ENCODE results near the gene KRTAP5-8. TPM values are rescaled to one million over a fixed set of nuclear protein-coding genes. Genes with fewer than 3 reads are reported as not detected.

KRTAP5-8 gene
- total RNA-seq, 1 experiment from 2014 or later: not detected

DNA sequence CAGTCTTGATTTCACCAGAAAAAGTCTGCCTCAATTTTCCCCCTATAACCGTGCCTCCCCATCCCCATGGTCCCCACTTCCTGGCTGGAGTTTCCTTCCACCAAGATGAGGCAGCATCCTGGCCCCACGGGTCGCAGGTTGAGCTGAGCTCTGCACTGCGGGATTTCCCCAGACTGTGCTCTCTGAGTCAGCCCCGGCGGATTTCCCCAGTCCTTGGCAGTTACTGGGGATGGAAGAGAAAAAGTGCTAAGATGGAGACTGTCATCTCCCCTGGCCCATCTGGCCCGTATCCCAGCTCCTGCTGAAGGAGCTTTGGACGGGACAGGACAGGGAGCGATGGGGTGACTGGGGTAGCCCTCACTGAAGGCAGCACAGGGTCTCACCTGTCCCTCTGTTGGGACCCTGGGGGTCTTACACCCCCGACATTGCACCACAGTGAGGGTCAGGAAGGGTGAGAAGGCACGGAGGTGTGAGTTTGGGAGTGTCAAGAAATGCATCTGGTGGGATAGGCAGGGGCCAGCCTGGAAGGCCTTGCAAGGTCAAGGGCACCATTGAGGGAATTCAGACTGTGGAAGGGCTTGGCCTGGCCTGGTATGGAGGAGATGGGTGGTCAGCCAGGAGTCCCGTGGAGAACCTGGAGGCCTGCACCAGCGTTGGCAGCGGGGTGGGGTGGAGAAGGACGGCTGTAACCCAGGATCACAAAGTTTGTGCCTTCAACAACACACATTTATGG is 48.3 kb upstream of the KRTAP5-8 start:
- Histone ChIP-seq H3K9me3 (ENCODE audit: control insufficient read depth, insufficient read depth, low read depth, low read length) (no peaks in the 10 kb centered on the region), H3K36me3 (ENCODE audit: control insufficient read depth, insufficient read depth, low read length) (no peaks in the 10 kb centered on the region), H3K4me3 (ENCODE audit: low read depth in 2 of 2, low read length in 2 of 2) (no peak overlapping the region), H3K4me1 (ENCODE audit: control insufficient read depth, insufficient read depth, low read length) (peaks cover 10% of the 10 kb centered on the region; the same call in 1 of the 2 replicates), H3K27me3 (ENCODE audit: control insufficient read depth, insufficient read depth, low read length) (no peaks in the 10 kb centered on the region), H3K27ac (ENCODE audit: low read length) (no peak overlapping the region)
- intact Hi-C loops (cut with micrococcal nuclease; ENCODE audit: unreplicated experiment): no loop called here
- TF ChIP-seq, protein P1, sequence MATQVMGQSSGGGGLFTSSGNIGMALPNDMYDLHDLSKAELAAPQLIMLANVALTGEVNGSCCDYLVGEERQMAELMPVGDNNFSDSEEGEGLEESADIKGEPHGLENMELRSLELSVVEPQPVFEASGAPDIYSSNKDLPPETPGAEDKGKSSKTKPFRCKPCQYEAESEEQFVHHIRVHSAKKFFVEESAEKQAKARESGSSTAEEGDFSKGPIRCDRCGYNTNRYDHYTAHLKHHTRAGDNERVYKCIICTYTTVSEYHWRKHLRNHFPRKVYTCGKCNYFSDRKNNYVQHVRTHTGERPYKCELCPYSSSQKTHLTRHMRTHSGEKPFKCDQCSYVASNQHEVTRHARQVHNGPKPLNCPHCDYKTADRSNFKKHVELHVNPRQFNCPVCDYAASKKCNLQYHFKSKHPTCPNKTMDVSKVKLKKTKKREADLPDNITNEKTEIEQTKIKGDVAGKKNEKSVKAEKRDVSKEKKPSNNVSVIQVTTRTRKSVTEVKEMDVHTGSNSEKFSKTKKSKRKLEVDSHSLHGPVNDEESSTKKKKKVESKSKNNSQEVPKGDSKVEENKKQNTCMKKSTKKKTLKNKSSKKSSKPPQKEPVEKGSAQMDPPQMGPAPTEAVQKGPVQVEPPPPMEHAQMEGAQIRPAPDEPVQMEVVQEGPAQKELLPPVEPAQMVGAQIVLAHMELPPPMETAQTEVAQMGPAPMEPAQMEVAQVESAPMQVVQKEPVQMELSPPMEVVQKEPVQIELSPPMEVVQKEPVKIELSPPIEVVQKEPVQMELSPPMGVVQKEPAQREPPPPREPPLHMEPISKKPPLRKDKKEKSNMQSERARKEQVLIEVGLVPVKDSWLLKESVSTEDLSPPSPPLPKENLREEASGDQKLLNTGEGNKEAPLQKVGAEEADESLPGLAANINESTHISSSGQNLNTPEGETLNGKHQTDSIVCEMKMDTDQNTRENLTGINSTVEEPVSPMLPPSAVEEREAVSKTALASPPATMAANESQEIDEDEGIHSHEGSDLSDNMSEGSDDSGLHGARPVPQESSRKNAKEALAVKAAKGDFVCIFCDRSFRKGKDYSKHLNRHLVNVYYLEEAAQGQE (IDR thresholded peaks at IDR 0.05; ENCODE audit: insufficient read depth in 1 of 2, low read depth in 2 of 2, low read length in 1 of 2): no peak
- TF ChIP-seq TCF7L2 (IDR thresholded peaks at IDR 0.05; ENCODE audit: low read depth, low read length): no peak
- TF ChIP-seq POLR2AphosphoS5 (IDR thresholded peaks at IDR 0.05; ENCODE audit: low read depth, low read length): no peak
- TF ChIP-seq, protein P2, sequence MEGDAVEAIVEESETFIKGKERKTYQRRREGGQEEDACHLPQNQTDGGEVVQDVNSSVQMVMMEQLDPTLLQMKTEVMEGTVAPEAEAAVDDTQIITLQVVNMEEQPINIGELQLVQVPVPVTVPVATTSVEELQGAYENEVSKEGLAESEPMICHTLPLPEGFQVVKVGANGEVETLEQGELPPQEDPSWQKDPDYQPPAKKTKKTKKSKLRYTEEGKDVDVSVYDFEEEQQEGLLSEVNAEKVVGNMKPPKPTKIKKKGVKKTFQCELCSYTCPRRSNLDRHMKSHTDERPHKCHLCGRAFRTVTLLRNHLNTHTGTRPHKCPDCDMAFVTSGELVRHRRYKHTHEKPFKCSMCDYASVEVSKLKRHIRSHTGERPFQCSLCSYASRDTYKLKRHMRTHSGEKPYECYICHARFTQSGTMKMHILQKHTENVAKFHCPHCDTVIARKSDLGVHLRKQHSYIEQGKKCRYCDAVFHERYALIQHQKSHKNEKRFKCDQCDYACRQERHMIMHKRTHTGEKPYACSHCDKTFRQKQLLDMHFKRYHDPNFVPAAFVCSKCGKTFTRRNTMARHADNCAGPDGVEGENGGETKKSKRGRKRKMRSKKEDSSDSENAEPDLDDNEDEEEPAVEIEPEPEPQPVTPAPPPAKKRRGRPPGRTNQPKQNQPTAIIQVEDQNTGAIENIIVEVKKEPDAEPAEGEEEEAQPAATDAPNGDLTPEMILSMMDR (IDR thresholded peaks at IDR 0.05): no peak
- TF ChIP-seq SIN3A (IDR thresholded peaks at IDR 0.05; ENCODE audit: borderline replicate concordance, insufficient read depth, low read depth, low read length): no peak
- in situ Hi-C loops (cut with HindIII; ENCODE audit: low pct_unique_long_range_greater_than_20kb, low sequenced_read_pairs): no loop called here
- POLR2A ChIA-PET: interaction anchor here (0.6 kb wide), 1 partner anchor 37 kb away, joined by 6 read pairs; the partner anchor contains the start of gene NADSYN1
- BruUV-seq (replicated peaks): no TSS peak
- peak; percentile 84 for ATAC-seq
- CTCF ChIA-PET: no interaction called here
- DNase-seq (ENCODE audit: low read depth, low spot score): no peak

DNA sequence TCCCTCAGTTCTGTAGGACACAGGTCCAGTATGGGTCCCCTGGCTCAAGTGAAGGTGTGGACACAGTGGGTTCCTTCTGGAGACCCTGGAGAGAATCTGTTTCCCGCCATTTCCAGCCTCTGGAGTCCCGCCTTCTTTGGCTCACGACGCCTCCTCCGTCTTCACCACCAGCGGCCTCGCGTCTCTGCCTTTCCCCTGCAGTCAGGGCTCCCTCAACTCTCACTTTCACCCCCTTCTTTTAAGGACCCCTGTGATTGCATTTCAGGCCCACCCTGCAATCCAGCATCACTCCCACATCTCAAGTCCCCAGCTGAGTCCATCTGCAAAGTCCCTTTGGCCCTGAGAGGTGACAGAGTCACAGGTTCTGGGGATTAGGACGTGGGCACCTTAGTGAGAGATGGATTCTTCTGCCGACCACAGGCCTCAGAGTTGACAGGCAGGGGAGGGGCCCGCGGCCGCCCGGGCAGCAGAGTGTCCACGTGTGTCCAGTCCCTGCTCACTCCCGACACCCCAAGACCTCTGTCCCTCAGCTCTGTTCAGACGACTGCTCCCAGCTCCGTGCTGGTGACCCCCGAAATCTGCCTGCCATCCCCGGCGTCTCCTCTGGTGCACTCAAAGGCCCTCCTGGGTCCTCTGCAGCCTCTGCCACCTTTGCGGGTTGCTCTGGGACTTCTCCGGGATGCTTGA is 47.6 kb upstream of the KRTAP5-8 start:
- Histone ChIP-seq H3K4me3 (ENCODE audit: low read depth in 2 of 2, low read length in 2 of 2) (no peak overlapping the region), H3K27ac (ENCODE audit: low read length) (no peak overlapping the region), H3K9me3 (ENCODE audit: control insufficient read depth, insufficient read depth, low read depth, low read length) (no peaks in the 10 kb centered on the region), H3K27me3 (ENCODE audit: control insufficient read depth, insufficient read depth, low read length) (no peaks in the 10 kb centered on the region), H3K36me3 (ENCODE audit: control insufficient read depth, insufficient read depth, low read length) (no peaks in the 10 kb centered on the region), H3K4me1 (ENCODE audit: control insufficient read depth, insufficient read depth, low read length) (peaks cover 10% of the 10 kb centered on the region; the same call in 1 of the 2 replicates)
- in situ Hi-C loops (cut with HindIII; ENCODE audit: low pct_unique_long_range_greater_than_20kb, low sequenced_read_pairs): no loop called here
- TF ChIP-seq TCF7L2 (IDR thresholded peaks at IDR 0.05; ENCODE audit: low read depth, low read length) (no peak), POLR2AphosphoS5 (IDR thresholded peaks at IDR 0.05; ENCODE audit: low read depth, low read length) (no peak), SIN3A (IDR thresholded peaks at IDR 0.05; ENCODE audit: borderline replicate concordance, insufficient read depth, low read depth, low read length) (no peak)
- TF ChIP-seq, protein P1 (IDR thresholded peaks at IDR 0.05; ENCODE audit: insufficient read depth in 1 of 2, low read depth in 2 of 2, low read length in 1 of 2): no peak
- TF ChIP-seq, protein P2 (IDR thresholded peaks at IDR 0.05): no peak
- ChIA-PET POLR2A (interaction anchor here (0.5 kb wide), 1 partner anchor 12 kb away, joined by 16 read pairs; no protein-coding TSS in a partner anchor), CTCF (no interaction called here)
- DNase-seq (ENCODE audit: low read depth, low spot score) (no peak), ATAC-seq (no peak)
- BruUV-seq (replicated peaks): no TSS peak
- intact Hi-C loops (cut with micrococcal nuclease; ENCODE audit: unreplicated experiment): no loop called here
